ENCODE measurements around the gene RNPC3. TPM values are rescaled to one million over a fixed set of nuclear protein-coding genes. Genes with fewer than 3 reads are reported as not detected.

RNPC3 gene
- total RNA-seq, 1 experiment from 2014 or later, result 12.2 TPM

DNA sequence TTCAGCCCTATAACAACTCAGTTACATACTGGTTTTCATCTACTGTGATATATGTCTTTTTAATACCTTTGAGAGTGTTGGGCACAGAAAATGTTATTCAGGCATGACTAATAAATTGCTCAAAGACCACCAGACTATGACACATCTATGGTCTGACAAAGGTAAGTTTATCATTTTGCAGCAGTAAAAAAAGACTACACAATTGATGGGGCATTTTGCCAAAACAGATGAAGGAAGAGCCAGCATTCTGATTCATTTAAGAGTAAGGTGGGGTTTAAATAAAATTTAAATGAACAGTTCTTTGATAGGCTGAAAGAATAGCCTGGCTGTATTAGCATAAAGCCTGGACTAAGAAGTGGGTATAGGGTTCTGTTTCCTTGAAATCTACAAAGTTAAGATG is 8.8 kb upstream of the RNPC3 start:
- Histone ChIP-seq H3K18ac (ENCODE audit: insufficient read length, low read depth, low read length) (no peak overlapping the region), H2BK12ac (ENCODE audit: insufficient read length, low read depth, low read length) (no peak overlapping the region), H3K27ac (ENCODE audit: insufficient read length, low read depth, low read length) (no peak overlapping the region), H4K20me1 (ENCODE audit: control insufficient read depth, insufficient read depth, insufficient read length) (no peaks in the 10 kb centered on the region), H3T11ph (ENCODE audit: low read length) (no peak overlapping the region), H3K79me1 (ENCODE audit: insufficient read depth, low read depth, low read length, poor library complexity, severe bottlenecking) (no peaks in the 10 kb centered on the region), H3K79me2 (ENCODE audit: insufficient read depth, low read length) (no peaks in the 10 kb centered on the region), H3K9ac (ENCODE audit: extremely low read depth, insufficient read length, low read length) (no peak overlapping the region), H4K5ac (ENCODE audit: insufficient read length, low read depth, low read length) (no peak overlapping the region), H3K4me1 (ENCODE audit: insufficient read depth, low read length) (no peaks in the 10 kb centered on the region), H2AFZ (ENCODE audit: low read length) (no peak overlapping the region), H3K14ac (ENCODE audit: insufficient read depth, low read length) (no peak overlapping the region), H3K23me2 (ENCODE audit: insufficient read length, low read depth, low read length, poor library complexity, severe bottlenecking) (no peaks in the 10 kb centered on the region), H2BK20ac (ENCODE audit: low read depth, low read length, poor library complexity, severe bottlenecking) (no peak overlapping the region), H4K8ac (replicated peaks; ENCODE audit: insufficient read length, low read depth, low read length) (no peak overlapping the region), H3K27me3 (ENCODE audit: insufficient read depth, low read length) (no peaks in the 10 kb centered on the region), H4K91ac (ENCODE audit: insufficient read length, low read depth, low read length) (no peak overlapping the region), H3K4me2 (ENCODE audit: insufficient read depth, insufficient read length, low read length) (no peak overlapping the region), H3K23ac (ENCODE audit: insufficient read length, low read depth, low read length) (no peak overlapping the region), H2BK120ac (ENCODE audit: low read depth, low read length, poor library complexity, severe bottlenecking) (no peak overlapping the region), H3K9me3 (ENCODE audit: control insufficient read depth, low read depth, low read length) (no peaks in the 10 kb centered on the region), H3K56ac (ENCODE audit: insufficient read length, low read depth, low read length) (no peak overlapping the region), H2BK5ac (ENCODE audit: insufficient read length, low read length) (no peak overlapping the region), H3K4ac (ENCODE audit: low read depth, low read length) (no peak overlapping the region), H2AK5ac (ENCODE audit: insufficient read length, low read length) (no peak overlapping the region), H2BK15ac (ENCODE audit: low read depth, low read length) (no peak overlapping the region)
- no peak for DNase-seq
- TF ChIP-seq, protein P1, sequence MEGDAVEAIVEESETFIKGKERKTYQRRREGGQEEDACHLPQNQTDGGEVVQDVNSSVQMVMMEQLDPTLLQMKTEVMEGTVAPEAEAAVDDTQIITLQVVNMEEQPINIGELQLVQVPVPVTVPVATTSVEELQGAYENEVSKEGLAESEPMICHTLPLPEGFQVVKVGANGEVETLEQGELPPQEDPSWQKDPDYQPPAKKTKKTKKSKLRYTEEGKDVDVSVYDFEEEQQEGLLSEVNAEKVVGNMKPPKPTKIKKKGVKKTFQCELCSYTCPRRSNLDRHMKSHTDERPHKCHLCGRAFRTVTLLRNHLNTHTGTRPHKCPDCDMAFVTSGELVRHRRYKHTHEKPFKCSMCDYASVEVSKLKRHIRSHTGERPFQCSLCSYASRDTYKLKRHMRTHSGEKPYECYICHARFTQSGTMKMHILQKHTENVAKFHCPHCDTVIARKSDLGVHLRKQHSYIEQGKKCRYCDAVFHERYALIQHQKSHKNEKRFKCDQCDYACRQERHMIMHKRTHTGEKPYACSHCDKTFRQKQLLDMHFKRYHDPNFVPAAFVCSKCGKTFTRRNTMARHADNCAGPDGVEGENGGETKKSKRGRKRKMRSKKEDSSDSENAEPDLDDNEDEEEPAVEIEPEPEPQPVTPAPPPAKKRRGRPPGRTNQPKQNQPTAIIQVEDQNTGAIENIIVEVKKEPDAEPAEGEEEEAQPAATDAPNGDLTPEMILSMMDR (conservative IDR thresholded peaks at IDR 0.05), result no peak
- Mint-ChIP-seq H3K27me3 (ENCODE audit: low read depth) (no peaks in the 10 kb centered on the region), H3K27ac (no peak overlapping the region), H3K9me3 (peaks cover 2 to 5% of the 10 kb centered on the region in 2 experiments; a peak in 2 of 5 replicates), H3K4me3 (no peak overlapping the region), H3K4me1 (no peaks in the 10 kb centered on the region), H3K36me3 (ENCODE audit: insufficient read depth in 1 of 3, low read depth in 3 of 3) (peaks cover 0 to 4% (median 3%) of the 10 kb centered on the region in 3 experiments; a peak in 3 of 7 replicates)

All from H9 (cell line).